ENCODE data around the gene GNG5.
"Not testable (repeated sequence)": the region's sequence is repeated elsewhere in the genome, so short reads cannot be mapped to it uniquely, and the experiment has no call there.

GNG5 gene

GRCh38 chr1:84481317-84481716 lies 25.1 kb downstream of the GNG5 start:
- no peak for DNase-seq

- no peak for DNase-seq
Observed at GRCh38 chr1:84480650-84481049, 25.7 kb downstream of the GNG5 start.

DNA sequence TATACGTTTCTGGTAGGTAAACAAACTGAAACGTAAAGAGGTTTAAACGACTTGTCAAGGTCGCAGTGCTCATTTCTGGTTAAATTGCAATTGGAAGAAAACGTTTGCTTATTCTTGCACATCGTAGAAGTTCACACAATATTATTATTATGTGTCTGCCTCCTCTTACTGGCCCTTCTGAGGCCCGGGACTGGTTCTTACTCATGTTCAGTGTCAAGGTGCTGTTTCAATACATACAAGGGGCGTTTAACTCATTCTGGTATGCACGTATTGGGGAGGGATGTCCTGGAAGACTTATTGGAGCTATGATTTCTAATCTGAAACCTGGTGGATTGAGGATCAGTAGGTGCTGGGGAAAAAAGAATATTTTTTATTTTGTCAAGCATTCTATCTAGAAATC lies 26.4 kb downstream of the GNG5 start:
- DNase-seq, result no peak

DNA sequence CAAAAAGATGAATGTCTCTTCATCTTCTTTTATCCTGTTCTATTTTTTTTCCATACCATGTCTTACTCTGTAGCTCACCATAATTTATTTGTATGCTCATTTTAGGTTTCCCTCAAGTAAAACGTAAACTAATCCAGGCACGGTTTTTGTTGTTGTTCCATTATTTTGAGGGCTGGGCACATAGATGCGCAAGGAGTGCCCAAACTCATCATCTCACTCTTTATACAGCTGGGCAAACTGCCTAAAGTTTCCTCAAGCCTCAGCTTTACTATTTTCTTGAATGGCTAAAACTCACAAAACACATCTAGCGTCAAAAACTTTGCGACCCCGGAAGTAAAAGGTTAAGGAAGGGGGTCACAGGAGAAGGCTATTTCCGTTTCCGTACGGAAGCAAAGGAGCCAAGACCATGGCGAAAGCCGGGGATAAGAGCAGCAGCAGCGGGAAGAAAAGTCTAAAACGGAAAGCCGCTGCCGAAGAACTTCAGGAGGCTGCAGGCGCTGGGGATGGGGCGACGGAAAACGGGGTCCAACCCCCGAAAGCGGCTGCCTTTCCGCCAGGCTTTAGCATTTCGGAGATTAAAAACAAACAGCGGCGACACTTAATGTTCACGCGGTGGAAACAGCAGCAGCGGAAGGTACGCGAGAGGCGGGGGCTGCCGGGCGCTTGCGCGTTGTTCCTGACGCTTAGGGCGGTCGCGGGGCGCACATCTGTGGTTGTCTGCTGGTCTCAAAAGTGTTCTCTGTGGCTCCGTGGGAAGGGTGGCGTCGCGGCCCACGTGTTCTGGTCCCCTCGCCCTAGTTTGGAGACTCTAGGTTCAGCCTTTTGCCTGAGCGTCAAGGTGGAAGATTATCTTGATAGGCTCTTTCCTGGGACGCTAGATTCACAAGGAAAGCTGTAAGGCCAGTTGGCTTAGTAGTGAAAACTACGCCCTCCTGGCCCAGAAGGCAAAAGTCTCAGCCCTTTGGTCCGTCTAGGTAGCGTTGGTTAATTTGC lies 27.2 kb downstream of the GNG5 start, which contains the start of gene RPF1:
Gene RPF1, plus strand, starts transcription at position 391 of the 993 bp plus-strand sequence. Its CDS starts 16 bp downstream, at position 407.
- DNase-seq, result peak; percentile 60

- DNase-seq, result no peak
Observed at GRCh38 chr1:84476225-84476624, 30.2 kb downstream of the GNG5 start.

- no peak for DNase-seq
Observed at GRCh38 chr1:84467298-84467697, 39.1 kb downstream of the GNG5 start.

GRCh38 chr1:84462118-84462517 lies 44.3 kb downstream of the GNG5 start:
- DNase-seq, result no peak

GRCh38 chr1:84452436-84452835 lies 53.9 kb downstream of the GNG5 start:
- no peak for DNase-seq

DNA sequence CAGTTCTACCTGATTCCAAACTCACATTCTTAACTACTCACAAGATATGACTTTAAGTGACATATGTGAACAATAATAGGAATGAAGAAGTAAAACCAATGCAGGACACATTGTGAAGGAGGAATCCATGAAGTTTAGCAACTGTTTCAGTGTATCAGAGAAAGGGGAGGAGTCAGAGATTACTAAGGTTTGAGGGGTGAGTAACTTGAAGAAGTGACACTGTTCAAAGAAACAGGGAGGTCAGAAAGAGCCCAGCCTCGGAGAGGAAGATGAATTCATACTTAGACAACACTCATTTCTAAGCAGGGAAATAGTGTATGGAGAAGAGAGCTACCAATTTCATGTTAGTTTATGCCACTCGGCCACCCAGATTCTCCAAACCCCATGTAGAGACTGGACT lies 55.5 kb downstream of the GNG5 start:
- no peak for DNase-seq

GRCh38 chr1:84448704-84449103 lies 57.7 kb downstream of the GNG5 start:
- DNase-seq, result not testable (repeated sequence)
